ENCODE results near the gene OR2K2. TPM values are rescaled to one million over a fixed set of nuclear protein-coding genes. Genes with fewer than 3 reads are reported as not detected.

Gene OR2K2
- not detected in 2 replicates for total RNA-seq

DNA sequence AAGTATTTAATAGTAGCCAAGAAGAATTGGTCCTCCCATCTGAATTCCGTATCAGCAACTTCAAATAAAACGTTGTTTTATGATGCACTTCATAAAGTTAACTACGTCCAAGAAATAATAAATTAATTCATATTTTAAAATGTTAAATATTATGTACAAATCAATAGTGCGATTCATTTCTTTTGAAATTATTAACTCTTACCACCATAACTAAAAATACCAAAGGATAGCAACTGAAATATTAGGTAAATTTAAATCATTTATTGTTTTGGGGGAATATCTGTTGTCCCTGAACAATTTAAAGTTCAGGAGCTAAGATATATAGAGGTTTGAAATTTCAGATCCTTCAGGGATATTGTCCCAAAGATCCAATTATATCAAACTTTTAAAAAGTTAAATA lies at the start of gene OR2K2:
TSS of gene OR2K2 (minus strand) at position 101 of the 400 bp plus-strand sequence. CDS start 1,791 bp downstream, outside the sequence.

Other genes with a start within 250 kb of the OR2K2 start
- 76.1 and 80.3 TPM in 2 replicates for gene ECPAS, start 154.2 kb upstream of the OR2K2 start, total RNA-seq
- gene ZNF483, start 195.0 kb upstream of the OR2K2 start, total RNA-seq, result 1.2 and 2.0 TPM in 2 replicates